HepG2 (cell line): Measurements from ENCODE around the gene DCC. TPM values are rescaled to one million over a fixed set of nuclear protein-coding genes. Genes with fewer than 3 reads are reported as not detected.

Source experiments
- ATAC-seq: fragments of 200-7000 bp; cut with Tn5 transposase; 3 replicates; pipeline ENCODE4 v1.9.1; 2020; ENCODE audit warnings: mild to moderate bottlenecking, moderate library complexity
- BruUV-seq: library from RNA; stranded (reverse); fragments of 400-500 nt; replicated peaks from 2 replicates; lab custom pipeline; 2021; lab: Mats Ljungman, UMichigan
- CTCF ChIA-PET: fragments of 300-600 bp; formaldehyde crosslinking; extraction: SDS; loops from one replicate; lab custom pipeline; 2021; ENCODE audit warnings: low total read pairs, inconsistent platforms, low intra/inter-chr PET ratio; lab: Yijun Ruan, JAX
- POLR2A ChIA-PET: fragments of 350-600 bp; sonication (Branson Sonifier 250); formaldehyde crosslinking; loops from one replicate; lab custom pipeline; 2020; ENCODE audit warnings: antibody characterized with exemption, inconsistent platforms; lab: Yijun Ruan, JAX
- DNase-seq: peaks from one replicate; pipeline ENCODE4 v3.0.0-alpha.2; 2015; ENCODE audit warnings: low spot score
- FAIRE-seq: peaks from 3 replicates; lab custom pipeline; 2011; peaks lifted over from hg19 to GRCh38; lab: Jason Lieb, UNC
- H2AFZ ChIP-seq: one replicate; pipeline ENCODE4 v1.6.1; 2011; ENCODE audit warnings: low read length, inconsistent platforms
- H3K27ac ChIP-seq: fragments of 300-600 bp; 3 replicates; pipeline ENCODE4 v1.8.0; 2011; ENCODE audit warnings: mixed run types, mild to moderate bottlenecking, mixed read lengths, low read length, inconsistent platforms; ENCODE audit not compliant: insufficient read depth; ENCODE audit errors: extremely low read length
- H3K27me3 ChIP-seq, 2 experiments: fragments of 200-600 bp in 1 of 2; 2 replicates in 1 of 2; 3 replicates in 1 of 2; pipeline versions ENCODE4 v1.6.0 to v1.8.0; 2011; ENCODE audit warnings: low read length in 2 of 2, mild to moderate bottlenecking in 2 of 2, moderate library complexity in 2 of 2, inconsistent platforms in 1 of 2; ENCODE audit not compliant: insufficient read depth in 2 of 2, control insufficient read depth in 1 of 2
- H3K36me3 ChIP-seq, 2 experiments: fragments of 200-600 bp in 1 of 2; replicated peaks in 1 of 2; 2 replicates in 1 of 2; 3 replicates in 1 of 2; pipeline versions ENCODE4 v1.5.1 to v1.8.0; 2011; ENCODE audit warnings: low read length in 2 of 2, inconsistent platforms in 1 of 2; ENCODE audit not compliant: insufficient read depth in 2 of 2, control insufficient read depth in 1 of 2
- H3K4me1 ChIP-seq: 2 replicates; pipeline ENCODE4 v1.5.1; 2012; ENCODE audit warnings: low read length, inconsistent platforms; ENCODE audit not compliant: insufficient read depth
- H3K4me2 ChIP-seq: 2 replicates; pipeline ENCODE4 v1.6.0; 2011; ENCODE audit warnings: low read depth, low read length, inconsistent platforms
- H3K4me3 ChIP-seq, 3 experiments: fragments of 200-600 bp in 1 of 3; sonication (generic), shearing (Covaris generic) in 1 of 3; replicated peaks in 1 of 3; 2 replicates each; pipeline ENCODE4 v1.5.1; 2011 to 2016; ENCODE audit warnings: low read length in 3 of 3, inconsistent platforms in 2 of 3, low read depth in 2 of 3, mild to moderate bottlenecking in 2 of 3, control low read depth in 1 of 3, mixed read lengths in 1 of 3; ENCODE audit not compliant: insufficient read depth in 1 of 3
- H3K79me2 ChIP-seq: one replicate; pipeline ENCODE4 v1.6.1; 2011; ENCODE audit warnings: low read length, inconsistent platforms; ENCODE audit not compliant: insufficient read depth
- H3K9ac ChIP-seq: 2 replicates; pipeline ENCODE4 v1.6.0; 2011; ENCODE audit warnings: mild to moderate bottlenecking, low read depth, low read length, inconsistent platforms; ENCODE audit not compliant: insufficient read depth
- H3K9me3 ChIP-seq: 2 replicates; pipeline ENCODE4 v1.5.1; 2012; ENCODE audit warnings: mild to moderate bottlenecking, low read length
- H4K20me1 ChIP-seq: 2 replicates; pipeline ENCODE4 v1.6.0; 2011; ENCODE audit warnings: inconsistent platforms, mild to moderate bottlenecking, low read length, moderate library complexity; ENCODE audit not compliant: insufficient read depth
- ATAD3A ChIP-seq: sonication (generic); formaldehyde crosslinking; IDR thresholded peaks from 2 replicates; pipeline ENCODE4 v1.4.0; 2020; ENCODE audit warnings: missing genetic modification reagents
- EHMT2 ChIP-seq: fragments of 200-600 bp; sonication (generic); IDR thresholded peaks from 2 replicates; pipeline ENCODE4 v1.7.0; 2017; ENCODE audit warnings: antibody characterized with exemption, low read depth, low read length, borderline replicate concordance
- GFI1 ChIP-seq: sonication (generic); formaldehyde crosslinking; IDR thresholded peaks from 2 replicates; pipeline ENCODE4 v1.5.0; 2020; ENCODE audit warnings: missing genetic modification reagents, mild to moderate bottlenecking, borderline replicate concordance
- ISL2 ChIP-seq: sonication (generic); formaldehyde crosslinking; IDR thresholded peaks from 2 replicates; pipeline ENCODE4 v1.5.0; 2020; ENCODE audit warnings: missing genetic modification reagents
- LRRFIP1 ChIP-seq: sonication (generic); formaldehyde crosslinking; conservative IDR thresholded peaks from 2 replicates; pipeline ENCODE4 v1.4.0; 2020; ENCODE audit warnings: missing genetic modification reagents
- MEIS1 ChIP-seq: sonication (generic); formaldehyde crosslinking; IDR thresholded peaks from 2 replicates; pipeline ENCODE4 v1.9.0; 2021; ENCODE audit warnings: mild to moderate bottlenecking, missing genetic modification reagents, moderate library complexity, borderline replicate concordance
- PAWR ChIP-seq: sonication (generic); formaldehyde crosslinking; IDR thresholded peaks from 2 replicates; pipeline ENCODE4 v1.4.0; 2020; ENCODE audit warnings: missing genetic modification reagents, mild to moderate bottlenecking, borderline replicate concordance
- PPARG ChIP-seq: conservative IDR thresholded peaks from 2 replicates; pipeline ENCODE4 v1.6.1; 2016; ENCODE audit warnings: missing biosample characterization, missing genetic modification reagents
- SRY ChIP-seq: sonication (generic); formaldehyde crosslinking; IDR thresholded peaks from 2 replicates; pipeline ENCODE4 v1.8.0; 2022; ENCODE audit warnings: mild to moderate bottlenecking, missing genetic modification reagents
- TARDBP ChIP-seq: sonication (generic); formaldehyde crosslinking; IDR thresholded peaks from 2 replicates; pipeline ENCODE4 v1.8.0; 2022; ENCODE audit warnings: mild to moderate bottlenecking, missing genetic modification reagents
- THAP11 ChIP-seq: IDR thresholded peaks from 2 replicates; pipeline ENCODE4 v1.6.1; 2016; ENCODE audit warnings: missing biosample characterization, missing genetic modification reagents
- TSC22D2 ChIP-seq: sonication (generic); formaldehyde crosslinking; IDR thresholded peaks from 2 replicates; pipeline ENCODE4 v1.5.1; 2020; ENCODE audit warnings: missing genetic modification reagents, mild to moderate bottlenecking, borderline replicate concordance
- ZNF468 ChIP-seq: sonication (generic); formaldehyde crosslinking; IDR thresholded peaks from 2 replicates; pipeline ENCODE4 v1.8.0; 2022; ENCODE audit warnings: mild to moderate bottlenecking, moderate library complexity, missing genetic modification reagents
- WGBS: methylation state at CpG from one replicate; pipeline ENCODE4 v1.1.6; 2017; ENCODE audit warnings: low lambda C conversion rate; 5-methylcytosine and 5-hydroxymethylcytosine counted together
- in situ Hi-C: cut with HindIII; loops from 2 replicates; pipeline ENCODE4 v1.10.0; 2017; ENCODE audit warnings: low pct_unique_long_range_greater_than_20kb; ENCODE audit not compliant: extremely low pct_ligation_motif_present
- intact Hi-C: fragments of 100-400 bp; cut with micrococcal nuclease; formaldehyde crosslinking; loops from one replicate; pipeline ENCODE4 v1.10.0; 2022; ENCODE audit not compliant: unreplicated experiment
- polyA plus RNA-seq, 8 experiments: library from polyadenylated mRNA; depleted of rRNA in 3 of 8; stranded (reverse) in 7 of 8; unstranded in 1 of 8; fragments of >200 nt; fragmentation: Illumina TruSeq in 4 of 8; extraction: Trizol in 4 of 8; gene quantifications; 2 replicates each; pipeline versions ENCODE4 v1.2.1 to v1.2.3, GENCODE V29; 2011 to 2016; ENCODE audit warnings: low read depth in 4 of 8, missing spikeins in 1 of 8, mixed read lengths in 1 of 8; ENCODE audit not compliant: insufficient read depth in 1 of 8
- total RNA-seq, 5 experiments: library from RNA; depleted of rRNA; stranded (reverse); fragments of >200 nt; fragmentation: Illumina TruSeq; extraction: Trizol; gene quantifications; 2 replicates each; pipeline ENCODE4 v1.2.3, GENCODE V29; 2016; ENCODE audit warnings: low read depth in 1 of 5
- TF ChIP-seq, protein P1 (sequence below): IDR thresholded peaks from 2 replicates; pipeline ENCODE4 v1.6.1; 2016; ENCODE audit warnings: low read depth, control low read depth
- TF ChIP-seq, protein P2 (sequence below), 2 experiments: fragments of 450-650 bp in 1 of 2; sonication (generic) in 1 of 2; formaldehyde crosslinking; IDR thresholded peaks; 2 replicates each; pipeline versions ENCODE4 v1.5.0 to v1.8.0; 2020 to 2022; ENCODE audit warnings: mild to moderate bottlenecking in 1 of 2, missing genetic modification reagents in 1 of 2
- TF ChIP-seq, protein P3 (sequence below): sonication (generic); formaldehyde crosslinking; conservative IDR thresholded peaks from 2 replicates; pipeline ENCODE4 v1.8.0; 2022; ENCODE audit warnings: low read depth, missing genetic modification reagents
- TF ChIP-seq, protein P4 (sequence below): sonication (generic); formaldehyde crosslinking; IDR thresholded peaks from 2 replicates; pipeline ENCODE4 v1.8.1; 2023; ENCODE audit warnings: mild to moderate bottlenecking, inconsistent platforms, moderate library complexity, missing genetic modification reagents, borderline replicate concordance

Gene DCC
- total and polyA plus RNA-seq, 2 of the 13 experiments (the other 11 are each of a cell fraction or from before 2014, with no cell fraction given): not detected

- no TSS peak for BruUV-seq
- no peak overlapping the region for H3K9ac ChIP-seq
- no peak for ATAC-seq
- ChIA-PET POLR2A (no interaction called here), CTCF (no interaction called here)
- no peaks in the 10 kb centered on the region for H3K36me3 ChIP-seq
- no peak for DNase-seq
- H4K20me1 ChIP-seq: no peaks in the 10 kb centered on the region
- H3K4me2 ChIP-seq: no peak overlapping the region
- no peak overlapping the region for H2AFZ ChIP-seq
- H3K9me3 ChIP-seq: peaks cover 8% of the 10 kb centered on the region; the same call in 1 of the 2 replicates
- intact Hi-C loops: no loop called here
- no peaks in the 10 kb centered on the region for H3K4me1 ChIP-seq
- no peak overlapping the region for H3K27ac ChIP-seq
- H3K4me3 ChIP-seq: no peak overlapping the region
- WGBS: 64% methylated on average over 2 of the region's 2 CpGs
- TF ChIP-seq TARDBP (CRISPR knock-in tag): no peak
- TF ChIP-seq, protein P1, sequence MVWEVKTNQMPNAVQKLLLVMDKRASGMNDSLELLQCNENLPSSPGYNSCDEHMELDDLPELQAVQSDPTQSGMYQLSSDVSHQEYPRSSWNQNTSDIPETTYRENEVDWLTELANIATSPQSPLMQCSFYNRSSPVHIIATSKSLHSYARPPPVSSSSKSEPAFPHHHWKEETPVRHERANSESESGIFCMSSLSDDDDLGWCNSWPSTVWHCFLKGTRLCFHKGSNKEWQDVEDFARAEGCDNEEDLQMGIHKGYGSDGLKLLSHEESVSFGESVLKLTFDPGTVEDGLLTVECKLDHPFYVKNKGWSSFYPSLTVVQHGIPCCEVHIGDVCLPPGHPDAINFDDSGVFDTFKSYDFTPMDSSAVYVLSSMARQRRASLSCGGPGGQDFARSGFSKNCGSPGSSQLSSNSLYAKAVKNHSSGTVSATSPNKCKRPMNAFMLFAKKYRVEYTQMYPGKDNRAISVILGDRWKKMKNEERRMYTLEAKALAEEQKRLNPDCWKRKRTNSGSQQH (CRISPR knock-in tag): no peak
- TF ChIP-seq MEIS1 (CRISPR knock-in tag): no peak
- no peak for TF ChIP-seq ISL2 (CRISPR knock-in tag)
- no peak for TF ChIP-seq PPARG
- no peak for TF ChIP-seq EHMT2
- TF ChIP-seq, protein P2, sequence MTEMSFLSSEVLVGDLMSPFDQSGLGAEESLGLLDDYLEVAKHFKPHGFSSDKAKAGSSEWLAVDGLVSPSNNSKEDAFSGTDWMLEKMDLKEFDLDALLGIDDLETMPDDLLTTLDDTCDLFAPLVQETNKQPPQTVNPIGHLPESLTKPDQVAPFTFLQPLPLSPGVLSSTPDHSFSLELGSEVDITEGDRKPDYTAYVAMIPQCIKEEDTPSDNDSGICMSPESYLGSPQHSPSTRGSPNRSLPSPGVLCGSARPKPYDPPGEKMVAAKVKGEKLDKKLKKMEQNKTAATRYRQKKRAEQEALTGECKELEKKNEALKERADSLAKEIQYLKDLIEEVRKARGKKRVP (CRISPR knock-in tag; IDR thresholded peaks at IDR 0.05): no peak
- TF ChIP-seq TSC22D2 (CRISPR knock-in tag): no peak
- TF ChIP-seq GFI1 (CRISPR knock-in tag): no peak
- TF ChIP-seq THAP11 (CRISPR knock-in tag): no peak
- no peak for TF ChIP-seq ATAD3A (CRISPR knock-in tag)
- TF ChIP-seq SRY (CRISPR knock-in tag): no peak
- TF ChIP-seq ZNF468: no peak
- TF ChIP-seq PAWR (CRISPR knock-in tag): no peak
- no peak for TF ChIP-seq LRRFIP1 (CRISPR knock-in tag)
- TF ChIP-seq, protein P3, sequence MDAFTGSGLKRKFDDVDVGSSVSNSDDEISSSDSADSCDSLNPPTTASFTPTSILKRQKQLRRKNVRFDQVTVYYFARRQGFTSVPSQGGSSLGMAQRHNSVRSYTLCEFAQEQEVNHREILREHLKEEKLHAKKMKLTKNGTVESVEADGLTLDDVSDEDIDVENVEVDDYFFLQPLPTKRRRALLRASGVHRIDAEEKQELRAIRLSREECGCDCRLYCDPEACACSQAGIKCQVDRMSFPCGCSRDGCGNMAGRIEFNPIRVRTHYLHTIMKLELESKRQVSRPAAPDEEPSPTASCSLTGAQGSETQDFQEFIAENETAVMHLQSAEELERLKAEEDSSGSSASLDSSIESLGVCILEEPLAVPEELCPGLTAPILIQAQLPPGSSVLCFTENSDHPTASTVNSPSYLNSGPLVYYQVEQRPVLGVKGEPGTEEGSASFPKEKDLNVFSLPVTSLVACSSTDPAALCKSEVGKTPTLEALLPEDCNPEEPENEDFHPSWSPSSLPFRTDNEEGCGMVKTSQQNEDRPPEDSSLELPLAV (CRISPR knock-in tag): no peak
- TF ChIP-seq, protein P4, sequence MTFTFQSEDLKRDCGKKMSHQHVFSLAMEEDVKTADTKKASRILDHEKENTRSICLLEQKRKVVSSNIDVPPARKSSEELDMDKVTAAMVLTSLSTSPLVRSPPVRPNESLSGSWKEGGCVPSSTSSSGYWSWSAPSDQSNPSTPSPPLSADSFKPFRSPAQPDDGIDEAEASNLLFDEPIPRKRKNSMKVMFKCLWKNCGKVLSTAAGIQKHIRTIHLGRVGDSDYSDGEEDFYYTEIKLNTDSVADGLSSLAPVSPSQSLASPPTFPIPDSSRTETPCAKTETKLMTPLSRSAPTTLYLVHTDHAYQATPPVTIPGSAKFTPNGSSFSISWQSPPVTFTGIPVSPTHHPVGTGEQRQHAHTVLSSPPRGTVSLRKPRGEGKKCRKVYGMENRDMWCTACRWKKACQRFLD: no peak
- TF ChIP-seq, all 625 proteins: peak for 0
- H3K79me2 ChIP-seq: no peaks in the 10 kb centered on the region
- H3K27me3 ChIP-seq: no peaks in the 10 kb centered on the region
- FAIRE-seq: no peak
- in situ Hi-C loops: no loop called here
These were observed 593.4 kb downstream of the DCC start for GRCh38 chr18:52933356-52933755.
